GDM1 (cell line): Measurements from ENCODE around the gene TSACC.

Experiments used
- DNase-seq: peaks from one replicate; lab custom pipeline; 2025; lab: John Stamatoyannopoulos, UW

Gene TSACC

GRCh38 chr1:156376958-156377919 lies 38.9 kb downstream of the TSACC start:
- DNase-seq, result no peak

- DNase-seq, result no peak
These were observed 40.2 kb downstream of the TSACC start for GRCh38 chr1:156378557-156378956.

- DNase-seq, result no peak
These were observed 41.3 kb downstream of the TSACC start for GRCh38 chr1:156379420-156380165.

GRCh38 chr1:156382561-156382960 lies 44.2 kb downstream of the TSACC start:
- no peak for DNase-seq

GRCh38 chr1:156383023-156383422 lies 44.7 kb downstream of the TSACC start:
- DNase-seq, result peak; percentile 54

GRCh38 chr1:156384007-156384406 lies 45.7 kb downstream of the TSACC start:
- no peak for DNase-seq

GRCh38 chr1:156384658-156385057 lies 46.3 kb downstream of the TSACC start:
- DNase-seq, result no peak

GRCh38 chr1:156385534-156386031 lies 47.3 kb downstream of the TSACC start:
- DNase-seq, result peak; percentile 70

- DNase-seq, result no peak
These were observed 48.0 kb downstream of the TSACC start for GRCh38 chr1:156386134-156386901.

- DNase-seq, result no peak
These were observed 48.9 kb downstream of the TSACC start for GRCh38 chr1:156386949-156387869.

GRCh38 chr1:156387870-156388173 lies 49.5 kb downstream of the TSACC start:
- no peak for DNase-seq

- no peak for DNase-seq
These were observed 50.1 kb downstream of the TSACC start for GRCh38 chr1:156388174-156389137.

GRCh38 chr1:156389311-156389710 lies 51.0 kb downstream of the TSACC start:
- no peak for DNase-seq

- no peak for DNase-seq
These were observed 52.4 kb downstream of the TSACC start for GRCh38 chr1:156390469-156391365.

GRCh38 chr1:156391366-156391677 lies 53.0 kb downstream of the TSACC start:
- DNase-seq, result no peak

GRCh38 chr1:156391701-156392100 lies 53.4 kb downstream of the TSACC start:
- no peak for DNase-seq

- no peak for DNase-seq
These were observed 54.1 kb downstream of the TSACC start for GRCh38 chr1:156392452-156392853.

- DNase-seq, result no peak
These were observed 54.8 kb downstream of the TSACC start for GRCh38 chr1:156393095-156393494.

- no peak for DNase-seq
These were observed 55.8 kb downstream of the TSACC start for GRCh38 chr1:156394082-156394481.
